ENCODE data around the gene AUP1. TPM values are rescaled to one million over a fixed set of nuclear protein-coding genes. Genes with fewer than 3 reads are reported as not detected.

The AUP1 gene
- total RNA-seq, 1 donor from 2014 or later, result 57.4 TPM

Other genes starting within 250 kb of the AUP1 start
- gene SLC4A5, start 186.3 kb downstream of the AUP1 start, total RNA-seq, result 2.6 TPM
- gene DCTN1, start 149.4 kb downstream of the AUP1 start, total RNA-seq, result 73.6 TPM
- 0.52 TPM for gene C2orf81, start 108.1 kb downstream of the AUP1 start, total RNA-seq
- gene WDR54, start 108.0 kb downstream of the AUP1 start, total RNA-seq, result 5.7 TPM
- 26.6 TPM for gene RTKN, start 87.8 kb downstream of the AUP1 start, total RNA-seq
- gene INO80B, start 74.6 kb downstream of the AUP1 start, total RNA-seq, result 12.5 TPM
- 27.1 TPM for gene WBP1, start 71.3 kb downstream of the AUP1 start, total RNA-seq
- gene MOGS, start 64.3 kb downstream of the AUP1 start, total RNA-seq, result 35.0 TPM
- 25.1 TPM for gene MRPL53, start 57.0 kb downstream of the AUP1 start, total RNA-seq
- gene CCDC142, start 46.7 kb downstream of the AUP1 start, total RNA-seq, result 30.3 TPM
- gene TTC31, start 46.6 kb downstream of the AUP1 start, total RNA-seq, result 4.2 TPM
- gene LBX2, start 30.1 kb downstream of the AUP1 start, total RNA-seq, result not detected
- 6.8 TPM for gene PCGF1, start 22.0 kb downstream of the AUP1 start, total RNA-seq
- gene TLX2, start 15.3 kb downstream of the AUP1 start, total RNA-seq, result not detected
- not detected for gene DQX1, start 3.5 kb downstream of the AUP1 start, total RNA-seq
- gene HTRA2, start 227 bp upstream of the AUP1 start, total RNA-seq, result 42.3 TPM
- 8.4 TPM for gene LOXL3, start 24.2 kb upstream of the AUP1 start, total RNA-seq
- gene DOK1, start 25.0 kb upstream of the AUP1 start, total RNA-seq, result 12.0 TPM
- not detected for gene M1AP, start 118.6 kb upstream of the AUP1 start, total RNA-seq
- 1.6 TPM for gene SEMA4F, start 124.5 kb upstream of the AUP1 start, total RNA-seq